Fibroblast of lung (primary cell): ENCODE data around the gene IGFLR1.

Experiments
- CTCF ChIP-seq, 2 donors: IDR thresholded peaks in 1 of 2; conservative IDR thresholded peaks in 1 of 2; 1 replicate in 1 of 2; 2 replicates in 1 of 2; pipeline ENCODE4 v1.5.1; 2011 to 2012; ENCODE audit warnings: low read length in 2 of 2, control low read depth in 1 of 2, inconsistent platforms in 1 of 2, low read depth in 1 of 2, mild to moderate bottlenecking in 1 of 2
- EZH2 ChIP-seq: IDR thresholded peaks from 2 replicates; pipeline ENCODE4 v1.5.1; 2012; ENCODE audit warnings: low read length, control low read depth, mild to moderate bottlenecking; ENCODE audit errors: missing control alignments

GRCh38 chr19:35783469-35784434, 41.5 kb upstream of the IGFLR1 start:
- TF ChIP-seq CTCF (conservative IDR thresholded peaks at IDR 0.05 in 1 of 2, IDR thresholded peaks at IDR 0.05 in 1 of 2; ENCODE audit: low read depth in 1 of 2, low read length in 2 of 2) (no peak), EZH2 (no peak)
